Measurements from ENCODE around the gene OR2F1. TPM values are rescaled to one million over a fixed set of nuclear protein-coding genes. Genes with fewer than 3 reads are reported as not detected.

Gene OR2F1
- total and polyA plus RNA-seq, 10 donors = not detected

- WGBS, 5 donors = 68 to 87% (median 74%) methylated on average over 5 of the region's 5 CpGs
- H3K27me3 ChIP-seq (replicated peaks in 1 of 7) = no peaks in the 10 kb centered on the region
- H3K9me3 ChIP-seq = peaks cover 0 to 33% (median 18%) of the 10 kb centered on the region in 8 donors
- H3K4me3 ChIP-seq = no peak overlapping the region
- TF ChIP-seq POLR2A (IDR thresholded peaks at IDR 0.05) (no peak), CTCF (IDR thresholded peaks at IDR 0.05 in 8 of 11, conservative IDR thresholded peaks at IDR 0.05 in 3 of 11) (no peak), POLR2AphosphoS5 (IDR thresholded peaks at IDR 0.05) (no peak)
- DNase-seq = no peak
- H3K27ac ChIP-seq = no peak overlapping the region
- H3K36me3 ChIP-seq = no peaks in the 10 kb centered on the region
- no peaks in the 10 kb centered on the region for H3K4me1 ChIP-seq
- intact Hi-C loops (cut with DNase I; ENCODE audit: low total_unique reads) = no loop called here
Observed at GRCh38 chr7:144011458-144012230, 57.0 kb downstream of the OR2F1 start.

Other genes starting within 250 kb of the OR2F1 start
- 1 to 10 TPM in 3 of 7 donors, under 1 TPM in 3, not detected in 1; 0.46 to 2.6 (median 0.92) TPM for gene CTAGE6, start 197.1 kb upstream of the OR2F1 start, total RNA-seq
- gene CTAGE6, start 197.1 kb upstream of the OR2F1 start, polyA plus RNA-seq = under 1 TPM in 1 of 3 donors, not detected in 2; 0.10 TPM
- 10 to 100 TPM; 22.7 to 39.6 (median 30.8) TPM for gene TCAF1, start 52.7 kb upstream of the OR2F1 start, total RNA-seq
- 1 to 10 TPM; 3.8 to 5.9 (median 4.6) TPM for gene TCAF1, start 52.7 kb upstream of the OR2F1 start, polyA plus RNA-seq
- gene OR2F2, start 19.6 kb upstream of the OR2F1 start, total RNA-seq = not detected
- gene OR2F2, start 19.6 kb upstream of the OR2F1 start, polyA plus RNA-seq = not detected
- gene OR6B1, start 45.5 kb downstream of the OR2F1 start, total RNA-seq = not detected
- not detected for gene OR6B1, start 45.5 kb downstream of the OR2F1 start, polyA plus RNA-seq
- gene OR2A5, start 94.1 kb downstream of the OR2F1 start, total RNA-seq = not detected
- gene OR2A5, start 94.1 kb downstream of the OR2F1 start, polyA plus RNA-seq = not detected
- gene OR2A25, start 115.0 kb downstream of the OR2F1 start, total RNA-seq = not detected
- gene OR2A25, start 115.0 kb downstream of the OR2F1 start, polyA plus RNA-seq = not detected
- not detected for gene OR2A12, start 131.4 kb downstream of the OR2F1 start, total RNA-seq
- not detected for gene OR2A12, start 131.4 kb downstream of the OR2F1 start, polyA plus RNA-seq
- gene OR2A2, start 154.7 kb downstream of the OR2F1 start, total RNA-seq = not detected
- not detected for gene OR2A2, start 154.7 kb downstream of the OR2F1 start, polyA plus RNA-seq
- not detected for gene OR2A14, start 168.3 kb downstream of the OR2F1 start, total RNA-seq
- not detected for gene OR2A14, start 168.3 kb downstream of the OR2F1 start, polyA plus RNA-seq
- gene CTAGE4, start 228.6 kb downstream of the OR2F1 start, total RNA-seq = 1 to 10 TPM in 6 of 7 donors, not detected in 1; 1.4 to 5.9 (median 2.0) TPM
- 1 to 10 TPM in 1 of 3 donors, under 1 TPM in 2; 0.17 to 1.2 (median 0.64) TPM for gene CTAGE4, start 228.6 kb downstream of the OR2F1 start, polyA plus RNA-seq
- gene ARHGEF35, start 241.0 kb downstream of the OR2F1 start, total RNA-seq = 1 to 10 TPM; 3.0 to 6.8 (median 5.1) TPM
- gene ARHGEF35, start 241.0 kb downstream of the OR2F1 start, polyA plus RNA-seq = 1 to 10 TPM; 1.4 to 2.6 (median 2.2) TPM